Tibial artery (tissue), 4 donors: ENCODE measurements around the gene GSK3A.

Experiments used
- DNase-seq, 2 donors: peaks; one replicate each; pipeline ENCODE4 v3.0.0-alpha.2; 2019
- H3K27ac ChIP-seq, 2 donors: fragments of 200-600 bp; sonication (generic) in 1 of 2; 1 replicate in 1 of 2; 2 replicates in 1 of 2; pipeline ENCODE4 v1.5.1; 2018 to 2019; ENCODE audit warnings: mild to moderate bottlenecking in 1 of 2
- H3K27me3 ChIP-seq, 2 donors: fragments of 200-600 bp; sonication (generic) in 1 of 2; one replicate each; pipeline versions ENCODE4 v1.5.1 to v1.6.0; 2016 to 2019
- H3K36me3 ChIP-seq, 3 donors: fragments of 200-600 bp; sonication (generic) in 2 of 3; one replicate each; pipeline ENCODE4 v1.5.1; 2016 to 2019; ENCODE audit warnings: mild to moderate bottlenecking in 2 of 3
- H3K4me1 ChIP-seq, 4 donors: fragments of 200-600 bp; sonication (generic) in 2 of 4; 1 replicate in 3 of 4; 2 replicates in 1 of 4; pipeline ENCODE4 v1.5.1; 2016 to 2019
- H3K4me3 ChIP-seq, 2 donors: fragments of 200-600 bp; sonication (generic) in 1 of 2; 1 replicate in 1 of 2; 2 replicates in 1 of 2; pipeline ENCODE4 v1.5.1; 2018 to 2019; ENCODE audit warnings: mild to moderate bottlenecking in 2 of 2
- H3K9me3 ChIP-seq, 3 donors: fragments of 200-600 bp; sonication (generic) in 1 of 3; one replicate each; pipeline ENCODE4 v1.5.1; 2016 to 2019
- CTCF ChIP-seq, 2 experiments: fragments of 200-600 bp in 1 of 2; fragments of 450-650 bp in 1 of 2; IDR thresholded peaks; one replicate each; pipeline ENCODE4 v1.5.1; 2017 to 2019; ENCODE audit warnings: antibody characterized with exemption in 2 of 2, mild to moderate bottlenecking in 1 of 2, moderate library complexity in 1 of 2
- intact Hi-C: fragments of 100-400 bp; cut with DNase I; formaldehyde crosslinking; loops from one replicate; pipeline ENCODE4 v1.15.0; 2023; ENCODE audit warnings: low total_unique reads

Gene GSK3A

GRCh38 chr19:42255766-42256745 lies 13.7 kb upstream of the GSK3A start:
- DNase-seq: peak; percentile 58 to 79
- intact Hi-C loops: no loop called here
- H3K27me3 ChIP-seq: no peaks in the 10 kb centered on the region
- peak overlapping the region; percentile 99 for H3K27ac ChIP-seq
- H3K36me3 ChIP-seq: no peaks in the 10 kb centered on the region
- no peaks in the 10 kb centered on the region for H3K9me3 ChIP-seq
- peaks cover 0 to 33% (median 30%) of the 10 kb centered on the region in 4 donors for H3K4me1 ChIP-seq
- TF ChIP-seq CTCF (IDR thresholded peaks at IDR 0.05): no peak
- H3K4me3 ChIP-seq: peak overlapping the region; percentile 85 to 97

GRCh38 chr19:42254850-42255765 lies 12.7 kb upstream of the GSK3A start, which contains the start of gene ERF:
ERF (minus strand) TSS chr19:42255128; CDS start chr19:42254999, 129 bp downstream.
- peak within 1 kb of the TSS; percentile 85 to 97 for H3K4me3 ChIP-seq
- intact Hi-C loops: loop anchor here (1.0 kb wide), 1 partner anchor 13 kb away; no protein-coding TSS in a partner anchor

GRCh38 chr19:42254089-42254849 lies 11.9 kb upstream of the GSK3A start:
- DNase-seq: peak; percentile 74 to 89
- intact Hi-C loops: loop anchor here (1.0 kb wide), 1 partner anchor 14 kb away; no protein-coding TSS in a partner anchor
- H3K36me3 ChIP-seq: peaks cover 0 to 12% (median 9%) of the 10 kb centered on the region in 3 donors
- peak overlapping the region; percentile 99 for H3K27ac ChIP-seq
- H3K9me3 ChIP-seq: no peaks in the 10 kb centered on the region
- H3K4me1 ChIP-seq: peaks cover 0 to 51% (median 45%) of the 10 kb centered on the region in 4 donors
- TF ChIP-seq CTCF (IDR thresholded peaks at IDR 0.05): no peak
- H3K4me3 ChIP-seq: peak overlapping the region; percentile 85 to 97
- no peaks in the 10 kb centered on the region for H3K27me3 ChIP-seq

More at GRCh38 chr19:42254850-42255765, 12.7 kb upstream of the GSK3A start, which contains the start of gene ERF:
- H3K27me3 ChIP-seq: no peaks in the 10 kb centered on the region
- peaks cover 0 to 43% (median 39%) of the 10 kb centered on the region in 4 donors for H3K4me1 ChIP-seq
- peak in 1 of 2 experiments; percentile 11 for TF ChIP-seq CTCF (IDR thresholded peaks at IDR 0.05)
- H3K9me3 ChIP-seq: no peaks in the 10 kb centered on the region
- peak; percentile 94 to 97 for DNase-seq
- H3K27ac ChIP-seq: peak within 1 kb of the TSS; percentile 99
- peaks cover 0 to 3% (median 2%) of the 10 kb centered on the region in 3 donors for H3K36me3 ChIP-seq

GRCh38 chr19:42253245-42254088 lies 11.1 kb upstream of the GSK3A start:
- Histone ChIP-seq H3K27me3 (no peaks in the 10 kb centered on the region), H3K9me3 (no peaks in the 10 kb centered on the region), H3K4me3 (peak overlapping the region; percentile 85 to 97), H3K36me3 (peaks cover 0 to 20% (median 17%) of the 10 kb centered on the region in 3 donors), H3K4me1 (peaks cover 0 to 58% (median 45%) of the 10 kb centered on the region in 4 donors), H3K27ac (peak overlapping the region; percentile 99)
- intact Hi-C loops: loop anchor here (1.0 kb wide), 1 partner anchor 15 kb away; no protein-coding TSS in a partner anchor
- no peak for TF ChIP-seq CTCF (IDR thresholded peaks at IDR 0.05)
- DNase-seq: peak; percentile 65 to 86
